Mesenchymal stem cell (in vitro differentiated cells and primary cell): ENCODE results near the gene NPFF.

Experiments used
- DNase-seq: peaks from one replicate; pipeline ENCODE4 v3.0.0-alpha.2; 2013
- H2AFZ ChIP-seq: one replicate; pipeline ENCODE4 v1.6.1; 2013; ENCODE audit warnings: low read depth, mild to moderate bottlenecking, control low read depth, inconsistent platforms, low read length, moderate library complexity
- H2AK5ac ChIP-seq: 2 replicates; pipeline ENCODE4 v1.6.1; 2013; ENCODE audit warnings: low read length, moderate library complexity, mild to moderate bottlenecking, inconsistent platforms; ENCODE audit not compliant: severe bottlenecking
- H2BK120ac ChIP-seq: one replicate; pipeline ENCODE4 v1.6.1; 2013; ENCODE audit warnings: low read depth, mild to moderate bottlenecking, inconsistent platforms, low read length, moderate library complexity
- H2BK12ac ChIP-seq, 2 experiments: one replicate each; pipeline ENCODE4 v1.6.1; 2013; ENCODE audit warnings: inconsistent platforms in 2 of 2, low read length in 2 of 2, mild to moderate bottlenecking in 2 of 2, moderate library complexity in 2 of 2, control low read depth in 1 of 2
- H2BK15ac ChIP-seq: one replicate; pipeline ENCODE4 v1.6.1; 2013; ENCODE audit warnings: mild to moderate bottlenecking, low read depth, inconsistent platforms; ENCODE audit not compliant: poor library complexity, severe bottlenecking
- H2BK5ac ChIP-seq: 2 replicates; pipeline ENCODE4 v1.6.1; 2013; ENCODE audit warnings: low read depth, mild to moderate bottlenecking, low read length, control low read depth, inconsistent platforms; ENCODE audit not compliant: poor library complexity, severe bottlenecking
- H3K14ac ChIP-seq, 2 experiments: one replicate each; pipeline ENCODE4 v1.6.1; 2013; ENCODE audit warnings: inconsistent platforms in 2 of 2, low read length in 2 of 2, control low read depth in 1 of 2, mild to moderate bottlenecking in 1 of 2, moderate library complexity in 1 of 2
- H3K18ac ChIP-seq, 2 experiments: one replicate each; pipeline ENCODE4 v1.6.1; 2013; ENCODE audit warnings: inconsistent platforms in 2 of 2, low read length in 2 of 2, control low read depth in 1 of 2, low read depth in 1 of 2, mild to moderate bottlenecking in 1 of 2
- H3K23ac ChIP-seq, 2 experiments: one replicate each; pipeline ENCODE4 v1.6.1; 2013; ENCODE audit warnings: inconsistent platforms in 2 of 2, low read length in 2 of 2, mild to moderate bottlenecking in 2 of 2, moderate library complexity in 2 of 2, control low read depth in 1 of 2
- H3K27ac ChIP-seq: 2 replicates; pipeline ENCODE4 v1.5.1; 2013; ENCODE audit warnings: mild to moderate bottlenecking, moderate library complexity, low read length, control low read depth, inconsistent platforms; ENCODE audit not compliant: poor library complexity, severe bottlenecking
- H3K27me3 ChIP-seq, 2 experiments: 2 replicates each; pipeline versions ENCODE4 v1.6.1 to v1.7.0; 2013; ENCODE audit warnings: low read length in 2 of 2, mild to moderate bottlenecking in 2 of 2, moderate library complexity in 2 of 2, control low read depth in 1 of 2, inconsistent platforms in 1 of 2; ENCODE audit not compliant: control insufficient read depth in 1 of 2, insufficient read depth in 1 of 2
- H3K36me3 ChIP-seq, 2 experiments: 2 replicates each; pipeline versions ENCODE4 v1.6.1 to v1.7.0; 2013; ENCODE audit warnings: low read length in 2 of 2, control low read depth in 1 of 2, inconsistent platforms in 1 of 2, low read depth in 1 of 2, mild to moderate bottlenecking in 1 of 2; ENCODE audit not compliant: insufficient read depth in 2 of 2, control insufficient read depth in 1 of 2
- H3K4ac ChIP-seq, 2 experiments: one replicate each; pipeline ENCODE4 v1.6.1; 2013; ENCODE audit warnings: inconsistent platforms in 2 of 2, low read length in 2 of 2, mild to moderate bottlenecking in 2 of 2, moderate library complexity in 2 of 2, control low read depth in 1 of 2, low read depth in 1 of 2
- H3K4me1 ChIP-seq: 2 replicates; pipeline ENCODE4 v1.6.1; 2013; ENCODE audit warnings: low read depth, low read length, control low read depth; ENCODE audit not compliant: control insufficient read depth, insufficient read depth
- H3K4me2 ChIP-seq: 2 replicates; pipeline ENCODE4 v1.6.1; 2013; ENCODE audit warnings: low read length, mild to moderate bottlenecking, inconsistent platforms; ENCODE audit not compliant: poor library complexity, severe bottlenecking
- H3K4me3 ChIP-seq, 2 experiments: 2 replicates each; pipeline versions ENCODE4 v1.5.1 to v1.7.0; 2013; ENCODE audit warnings: low read length in 2 of 2, mild to moderate bottlenecking in 2 of 2, control low read depth in 1 of 2, low read depth in 1 of 2; ENCODE audit not compliant: insufficient read depth in 1 of 2
- H3K79me1 ChIP-seq: replicated peaks from 2 replicates; pipeline ENCODE4 v1.6.1; 2013; ENCODE audit warnings: mild to moderate bottlenecking, control low read depth, low read length, inconsistent platforms; ENCODE audit not compliant: poor library complexity, severe bottlenecking
- H3K9ac ChIP-seq: 2 replicates; pipeline ENCODE4 v1.7.0; 2013; ENCODE audit warnings: mild to moderate bottlenecking, low read length, moderate library complexity
- H3K9me3 ChIP-seq: 2 replicates; pipeline ENCODE4 v1.7.0; 2013; ENCODE audit warnings: mild to moderate bottlenecking, low read length; ENCODE audit not compliant: control insufficient read depth
- H4K8ac ChIP-seq: one replicate; pipeline ENCODE4 v1.6.1; 2013; ENCODE audit warnings: inconsistent platforms, mild to moderate bottlenecking, low read length, moderate library complexity
- H4K91ac ChIP-seq: one replicate; pipeline ENCODE4 v1.6.1; 2013; ENCODE audit warnings: mild to moderate bottlenecking, low read length, inconsistent platforms
- WGBS: methylation state at CpG from one replicate; pipeline ENCODE4 v1.1.7; 2013; ENCODE audit warnings: mixed read lengths; 5-methylcytosine and 5-hydroxymethylcytosine counted together

NPFF gene

GRCh38 chr12:53495903-53496751 is 11.2 kb downstream of the NPFF start:
- peak overlapping the region; percentile 64 for H3K9ac ChIP-seq
- H3K18ac ChIP-seq = peak overlapping the region in 1 of 2 experiments; percentile 88
- H3K27ac ChIP-seq = peak overlapping the region; percentile 27
- H2BK12ac ChIP-seq = peak overlapping the region in 1 of 2 experiments; percentile 49
- no peak overlapping the region for H3K14ac ChIP-seq
- H3K79me1 ChIP-seq = peaks cover 35% of the 10 kb centered on the region
- H2AFZ ChIP-seq = no peak overlapping the region
- peak overlapping the region in 1 of 2 experiments; percentile 69 for H3K4me3 ChIP-seq
- H4K91ac ChIP-seq = no peak overlapping the region
- DNase-seq = peak; percentile 90
- H2AK5ac ChIP-seq = peak overlapping the region; percentile 59
- peak overlapping the region; percentile 64 for H2BK120ac ChIP-seq
- H3K4ac ChIP-seq = peak overlapping the region in 1 of 2 experiments; percentile 79
- H2BK15ac ChIP-seq = no peak overlapping the region
- H3K9me3 ChIP-seq = no peaks in the 10 kb centered on the region
- peaks cover 4 to 15% of the 10 kb centered on the region in 2 experiments for H3K36me3 ChIP-seq
- no peaks in the 10 kb centered on the region for H3K27me3 ChIP-seq
- no peak overlapping the region for H3K4me2 ChIP-seq
- WGBS = 4% methylated on average over 2 of the region's 5 CpGs
- peaks cover 32% of the 10 kb centered on the region for H3K4me1 ChIP-seq
- H2BK5ac ChIP-seq = no peak overlapping the region
- H3K23ac ChIP-seq = no peak overlapping the region
- H4K8ac ChIP-seq = peak overlapping the region; percentile 72

GRCh38 chr12:53493610-53494391 is 13.5 kb downstream of the NPFF start:
- peaks cover 37% of the 10 kb centered on the region for H3K79me1 ChIP-seq
- WGBS = 31% methylated on average over 9 of the region's 11 CpGs
- no peak for DNase-seq

GRCh38 chr12:53492830-53493609 is 14.3 kb downstream of the NPFF start:
- peak overlapping the region; percentile 96 for H4K91ac ChIP-seq
- H3K4me2 ChIP-seq = peak overlapping the region; percentile 92
- peak overlapping the region; percentile 31 for H2BK5ac ChIP-seq
- peak overlapping the region; percentile 80 for H2BK15ac ChIP-seq
- peak overlapping the region; percentile 90 for H2BK120ac ChIP-seq
- peak overlapping the region; percentile 85 to 90 for H3K18ac ChIP-seq
- H3K4me1 ChIP-seq = peaks cover 31% of the 10 kb centered on the region
- H3K27ac ChIP-seq = peak overlapping the region; percentile 81
- peak overlapping the region; percentile 60 for H2AFZ ChIP-seq
- H3K4ac ChIP-seq = peak overlapping the region; percentile 84 to 88
- H3K23ac ChIP-seq = peak overlapping the region in 1 of 2 experiments; percentile 34
- peak overlapping the region; percentile 94 for H4K8ac ChIP-seq
- H3K79me1 ChIP-seq = peaks cover 32% of the 10 kb centered on the region
- no peaks in the 10 kb centered on the region for H3K27me3 ChIP-seq
- H3K4me3 ChIP-seq = peak overlapping the region; percentile 65 to 72
- peak overlapping the region; percentile 51 to 94 for H2BK12ac ChIP-seq
- peak overlapping the region; percentile 85 for H3K9ac ChIP-seq
- no peak overlapping the region for H3K14ac ChIP-seq
- peaks cover 5 to 26% of the 10 kb centered on the region in 2 experiments for H3K36me3 ChIP-seq
- WGBS = 2% methylated on average over 28 of the region's 52 CpGs
- no peak overlapping the region for H2AK5ac ChIP-seq
- peak; percentile 94 for DNase-seq
- no peaks in the 10 kb centered on the region for H3K9me3 ChIP-seq

More at GRCh38 chr12:53493610-53494391, 13.5 kb downstream of the NPFF start:
- Histone ChIP-seq H3K36me3 (peaks cover 4 to 24% of the 10 kb centered on the region in 2 experiments), H3K23ac (peak overlapping the region; percentile 7 to 28), H2BK15ac (peak overlapping the region; percentile 82), H4K8ac (peak overlapping the region; percentile 94), H2BK120ac (peak overlapping the region; percentile 90), H2BK5ac (no peak overlapping the region), H3K4me2 (peak overlapping the region; percentile 92), H3K4me1 (peaks cover 36% of the 10 kb centered on the region), H3K4me3 (peak overlapping the region in 1 of 2 experiments; percentile 70), H3K18ac (peak overlapping the region; percentile 85 to 90), H3K9ac (peak overlapping the region; percentile 85), H3K27ac (peak overlapping the region; percentile 69), H3K27me3 (no peaks in the 10 kb centered on the region), H4K91ac (peak overlapping the region; percentile 71), H3K9me3 (no peaks in the 10 kb centered on the region), H3K14ac (peak overlapping the region in 1 of 2 experiments; percentile 49), H2AK5ac (peak overlapping the region; percentile 63), H3K4ac (peak overlapping the region; percentile 72 to 88), H2AFZ (no peak overlapping the region), H2BK12ac (peak overlapping the region; percentile 65 to 94)
